T-cell (primary cell): ENCODE measurements around the gene STAP2. TPM values are rescaled to one million over a fixed set of nuclear protein-coding genes. Genes with fewer than 3 reads are reported as not detected.

Experiments
- ATAC-seq, 4 experiments: fragments of 200-7000 bp in 3 of 4; fragments of 150-1000 bp in 1 of 4; cut with Tn5 transposase; replicated peaks in 1 of 4; 1 replicate in 3 of 4; 2 replicates in 1 of 4; pipeline ENCODE4 v1.10.0; 2021; ENCODE audit warnings: moderate library complexity in 3 of 4, mild to moderate bottlenecking in 2 of 4, moderate number of reproducible peaks in 1 of 4
- CTCF ChIA-PET, 2 donors: fragments of 300-600 bp; sonication (Branson Sonifier 250); formaldehyde crosslinking; loops; one replicate each; lab custom pipeline; 2022; ENCODE audit warnings: antibody characterized with exemption in 2 of 2; lab: Charles Lee
- POLR2A ChIA-PET, 2 donors: fragments of 300-600 bp; sonication (Branson Sonifier 250); formaldehyde crosslinking; loops; one replicate each; lab custom pipeline; 2022; ENCODE audit warnings: antibody characterized with exemption in 2 of 2; lab: Charles Lee
- DNase-seq, 35 experiments: peaks; one replicate each; pipeline versions ENCODE4 v3.0.0 to v3.0.0-alpha.2; 2013 to 2023
- H3K27ac ChIP-seq: one replicate; pipeline ENCODE4 v1.5.1; 2013; ENCODE audit warnings: low read length
- H3K27me3 ChIP-seq, 2 experiments: replicated peaks in 1 of 2; 1 replicate in 1 of 2; 2 replicates in 1 of 2; pipeline versions ENCODE4 v1.6.1 to v1.7.0; 2013; ENCODE audit warnings: low read length in 1 of 2, mixed read lengths in 1 of 2; ENCODE audit not compliant: control insufficient read depth in 2 of 2, insufficient read depth in 2 of 2; ENCODE audit errors: extremely low read depth in 1 of 2
- H3K36me3 ChIP-seq, 2 donors: 1 replicate in 1 of 2; 2 replicates in 1 of 2; pipeline versions ENCODE4 v1.6.1 to v1.7.0; 2013; ENCODE audit warnings: low read length in 1 of 2; ENCODE audit not compliant: control insufficient read depth in 2 of 2, insufficient read depth in 1 of 2; ENCODE audit errors: extremely low read depth in 1 of 2
- H3K4me1 ChIP-seq, 2 experiments: 1 replicate in 1 of 2; 2 replicates in 1 of 2; pipeline versions ENCODE4 v1.6.1 to v1.7.0; 2013; ENCODE audit warnings: low read length in 2 of 2, mixed read lengths in 1 of 2; ENCODE audit not compliant: insufficient read depth in 2 of 2, control insufficient read depth in 1 of 2; ENCODE audit errors: extremely low read depth in 1 of 2
- H3K4me3 ChIP-seq, 2 donors: 1 replicate in 1 of 2; 2 replicates in 1 of 2; pipeline versions ENCODE4 v1.5.1 to v1.7.0; 2013; ENCODE audit warnings: mild to moderate bottlenecking in 2 of 2, low read length in 1 of 2, moderate library complexity in 1 of 2; ENCODE audit not compliant: control insufficient read depth in 1 of 2; ENCODE audit errors: extremely low read depth in 1 of 2
- H3K9me3 ChIP-seq: 2 replicates; pipeline ENCODE4 v1.7.0; 2013
- H3K27ac Mint-ChIP-seq, 2 donors: one replicate each; pipeline ENCODE4 v1.8.0; 2020 to 2021; ENCODE audit warnings: mild to moderate bottlenecking in 2 of 2, mixed read lengths in 2 of 2
- H3K27me3 Mint-ChIP-seq, 2 donors: one replicate each; pipeline ENCODE4 v1.8.0; 2021 to 2022; ENCODE audit warnings: mixed read lengths in 2 of 2
- H3K36me3 Mint-ChIP-seq: one replicate; pipeline ENCODE4 v1.8.0; 2021; ENCODE audit warnings: mixed read lengths
- H3K4me1 Mint-ChIP-seq, 3 donors: one replicate each; pipeline ENCODE4 v1.8.0; 2020 to 2022; ENCODE audit warnings: mixed read lengths in 3 of 3, mild to moderate bottlenecking in 1 of 3
- H3K4me3 Mint-ChIP-seq, 3 donors: one replicate each; pipeline ENCODE4 v1.8.0; 2020 to 2022; ENCODE audit warnings: mild to moderate bottlenecking in 3 of 3, mixed read lengths in 3 of 3, moderate library complexity in 3 of 3
- H3K9me3 Mint-ChIP-seq, 3 donors: one replicate each; pipeline ENCODE4 v1.8.0; 2020 to 2022; ENCODE audit warnings: mixed read lengths in 3 of 3
- WGBS: methylation state at CpG from one replicate; pipeline ENCODE4 v1.1.5; 2013; ENCODE audit warnings: missing lambda C conversion rate; ENCODE audit not compliant: insufficient coverage; 5-methylcytosine and 5-hydroxymethylcytosine counted together
- total RNA-seq, 35 experiments: library from RNA in 6 of 35; stranded (reverse) in 6 of 35; fragments of 120-200 nt in 1 of 35; gene quantifications; one replicate each; pipeline versions ENCODE4 v1.2.1 to v1.2.4 and lab custom pipeline; 2013 to 2026

STAP2 gene
- total RNA-seq, 5 donors from 2014 or later (not counting 1 experiment from before 2014, with no cell fraction given): 2.3 to 3.7 (median 2.9) TPM

- Histone ChIP-seq H3K4me3 (no peak overlapping the region), H3K4me1 (peaks cover 23 to 41% of the 10 kb centered on the region in 2 experiments), H3K9me3 (no peaks in the 10 kb centered on the region), H3K27me3 (peaks cover 0 to 26% of the 10 kb centered on the region in 2 experiments), H3K27ac (no peak overlapping the region), H3K36me3 (peaks cover 0 to 11% of the 10 kb centered on the region in 2 donors)
- ChIA-PET CTCF (no interaction called here), POLR2A (no interaction called here)
- Mint-ChIP-seq H3K4me3 (peak overlapping the region in 2 of 3 donors; percentile 53 to 95), H3K4me1 (peaks cover 37 to 42% (median 39%) of the 10 kb centered on the region in 3 donors), H3K36me3 (no peaks in the 10 kb centered on the region), H3K9me3 (no peaks in the 10 kb centered on the region), H3K27me3 (peaks cover 0 to 2% of the 10 kb centered on the region in 2 donors), H3K27ac (peak overlapping the region; percentile 83 to 94)
- DNase-seq (no peak), ATAC-seq (no peak)
- WGBS: 79% methylated on average over 3 of the region's 3 CpGs
Measured at GRCh38 chr19:4300589-4300988, 38.0 kb downstream of the STAP2 start.

GRCh38 chr19:4298810-4299550, 39.6 kb downstream of the STAP2 start:
- no peaks in the 10 kb centered on the region for H3K9me3 Mint-ChIP-seq
- peaks cover 32 to 38% (median 33%) of the 10 kb centered on the region in 3 donors for H3K4me1 Mint-ChIP-seq
- Histone ChIP-seq H3K27ac (no peak overlapping the region), H3K27me3 (peaks cover 0 to 19% of the 10 kb centered on the region in 2 experiments), H3K9me3 (no peaks in the 10 kb centered on the region), H3K36me3 (peaks cover 0 to 13% of the 10 kb centered on the region in 2 donors), H3K4me3 (peak overlapping the region in 1 of 2 donors; percentile 15), H3K4me1 (peaks cover 19 to 37% of the 10 kb centered on the region in 2 experiments)
- no peak for DNase-seq
- 80% methylated on average over 1 of the region's 8 CpGs for WGBS
- H3K27me3 Mint-ChIP-seq: peaks cover 0 to 2% of the 10 kb centered on the region in 2 donors
- ChIA-PET CTCF (no interaction called here), POLR2A (no interaction called here)
- no peaks in the 10 kb centered on the region for H3K36me3 Mint-ChIP-seq
- peak overlapping the region in 2 of 3 donors; percentile 44 to 95 for H3K4me3 Mint-ChIP-seq
- ATAC-seq: no peak
- peak overlapping the region; percentile 77 to 85 for H3K27ac Mint-ChIP-seq

- CTCF ChIA-PET: interaction anchor here in 1 of 2 donors (0.7 kb wide), 1 partner anchor 32 kb away, joined by 3 read pairs; no protein-coding TSS in a partner anchor
Measured at GRCh38 chr19:4297901-4298809, 40.5 kb downstream of the STAP2 start.

GRCh38 chr19:4295972-4296771, 42.5 kb downstream of the STAP2 start:
- Mint-ChIP-seq H3K27ac (no peak overlapping the region), H3K36me3 (no peaks in the 10 kb centered on the region), H3K27me3 (peaks cover 0 to 2% of the 10 kb centered on the region in 2 donors), H3K4me1 (peaks cover 9 to 13% (median 11%) of the 10 kb centered on the region in 3 donors), H3K4me3 (no peak overlapping the region), H3K9me3 (no peaks in the 10 kb centered on the region)
- H3K27ac ChIP-seq: no peak overlapping the region
- ATAC-seq (no peak), DNase-seq (no peak)
- 73% methylated on average over 4 of the region's 14 CpGs for WGBS
- POLR2A ChIA-PET: no interaction called here
- H3K9me3 ChIP-seq: no peaks in the 10 kb centered on the region
- H3K4me1 ChIP-seq: peaks cover 6 to 14% of the 10 kb centered on the region in 2 experiments
- no peak overlapping the region for H3K4me3 ChIP-seq
- CTCF ChIA-PET: no interaction called here
- peaks cover 0 to 16% of the 10 kb centered on the region in 2 experiments for H3K27me3 ChIP-seq
- H3K36me3 ChIP-seq: peaks cover 0 to 13% of the 10 kb centered on the region in 2 donors

More at GRCh38 chr19:4297901-4298809, 40.5 kb downstream of the STAP2 start:
- peaks cover 0 to 13% of the 10 kb centered on the region in 2 donors for H3K36me3 ChIP-seq
- ATAC-seq: no peak
- Mint-ChIP-seq H3K27ac (peak overlapping the region; percentile 77 to 85), H3K4me1 (peaks cover 26 to 32% (median 27%) of the 10 kb centered on the region in 3 donors), H3K4me3 (no peak overlapping the region), H3K36me3 (no peaks in the 10 kb centered on the region), H3K27me3 (peaks cover 0 to 2% of the 10 kb centered on the region in 2 donors), H3K9me3 (no peaks in the 10 kb centered on the region)
- 78% methylated on average over 17 of the region's 27 CpGs for WGBS
- no peaks in the 10 kb centered on the region for H3K9me3 ChIP-seq
- H3K27ac ChIP-seq: no peak overlapping the region
- peaks cover 0 to 16% of the 10 kb centered on the region in 2 experiments for H3K27me3 ChIP-seq
- peak in 1 of 35 experiments; percentile 5 for DNase-seq
- peaks cover 12 to 28% of the 10 kb centered on the region in 2 experiments for H3K4me1 ChIP-seq
- H3K4me3 ChIP-seq: no peak overlapping the region
- POLR2A ChIA-PET: no interaction called here

- H3K27ac ChIP-seq: no peak overlapping the region
- no peak overlapping the region for H3K4me3 Mint-ChIP-seq
- POLR2A ChIA-PET: no interaction called here
- peaks cover 0 to 16% of the 10 kb centered on the region in 2 experiments for H3K27me3 ChIP-seq
- H3K36me3 Mint-ChIP-seq: no peaks in the 10 kb centered on the region
- peaks cover 0 to 2% of the 10 kb centered on the region in 2 donors for H3K27me3 Mint-ChIP-seq
- no peaks in the 10 kb centered on the region for H3K9me3 Mint-ChIP-seq
- peaks cover 5 to 7% (median 5%) of the 10 kb centered on the region in 3 donors for H3K4me1 Mint-ChIP-seq
- CTCF ChIA-PET: interaction anchor here in 1 of 2 donors (0.5 kb wide), 1 partner anchor 230 kb away, joined by 4 read pairs; no protein-coding TSS in a partner anchor
- no peaks in the 10 kb centered on the region for H3K9me3 ChIP-seq
- ATAC-seq (no peak), DNase-seq (no peak)
- H3K4me3 ChIP-seq: no peak overlapping the region
- WGBS: 100% methylated on average over 1 of the region's 10 CpGs
- H3K27ac Mint-ChIP-seq: no peak overlapping the region
- H3K36me3 ChIP-seq: peaks cover 0 to 13% of the 10 kb centered on the region in 2 donors
- peaks cover 4 to 5% of the 10 kb centered on the region in 2 experiments for H3K4me1 ChIP-seq
Measured at GRCh38 chr19:4294389-4294788, 44.2 kb downstream of the STAP2 start.
